RKO (cell line): ENCODE data around the gene BMERB1.
A peak's percentile ranks its signal among the peaks of the same experiment; 100 is the strongest.
"Not testable (repeated sequence)": the region's sequence is repeated elsewhere in the genome, so short reads cannot be mapped to it uniquely, and the experiment has no call there.

Source experiments
- DNase-seq: peaks from one replicate; pipeline ENCODE4 v3.0.0-alpha.2; 2016; ENCODE audit warnings: low spot score

Gene BMERB1

GRCh38 chr16:15464401-15465186 lies 30.2 kb downstream of the BMERB1 start:
- no peak for DNase-seq

- no peak for DNase-seq
Observed at GRCh38 chr16:15466131-15466530, 31.7 kb downstream of the BMERB1 start.

- DNase-seq: peak; percentile 57
Observed at GRCh38 chr16:15466886-15467781, 32.7 kb downstream of the BMERB1 start.

GRCh38 chr16:15476971-15477370 lies 42.6 kb downstream of the BMERB1 start:
- not testable (repeated sequence) for DNase-seq

GRCh38 chr16:15477802-15478201 lies 43.4 kb downstream of the BMERB1 start:
- DNase-seq: no peak

- DNase-seq: peak; percentile 94
Observed at GRCh38 chr16:15482068-15482747, 47.8 kb downstream of the BMERB1 start.

- DNase-seq: no peak
Observed at GRCh38 chr16:15482748-15483298, 48.4 kb downstream of the BMERB1 start.

- DNase-seq: no peak
Observed at GRCh38 chr16:15483857-15484256, 49.5 kb downstream of the BMERB1 start.

GRCh38 chr16:15484662-15485061 lies 50.3 kb downstream of the BMERB1 start:
- DNase-seq: no peak

- DNase-seq: no peak
Observed at GRCh38 chr16:15485175-15485574, 50.8 kb downstream of the BMERB1 start.

GRCh38 chr16:15486661-15487060 lies 52.3 kb downstream of the BMERB1 start:
- DNase-seq: no peak

- no peak for DNase-seq
Observed at GRCh38 chr16:15487336-15488284, 53.2 kb downstream of the BMERB1 start.

- DNase-seq: no peak
Observed at GRCh38 chr16:15489016-15489415, 54.6 kb downstream of the BMERB1 start.

GRCh38 chr16:15490123-15490711 lies 55.8 kb downstream of the BMERB1 start:
- no peak for DNase-seq

- DNase-seq: no peak
Observed at GRCh38 chr16:15491411-15491810, 57.0 kb downstream of the BMERB1 start.

- DNase-seq: no peak
Observed at GRCh38 chr16:15492091-15492740, 57.8 kb downstream of the BMERB1 start.

GRCh38 chr16:15493466-15494180 lies 59.2 kb downstream of the BMERB1 start:
- peak; percentile 26 for DNase-seq

- peak; percentile 88 for DNase-seq
Observed at GRCh38 chr16:15494236-15494635, 59.8 kb downstream of the BMERB1 start.

GRCh38 chr16:15495898-15496297 lies 61.5 kb downstream of the BMERB1 start:
- DNase-seq: no peak
